WTC11 (cell line): ENCODE measurements around the gene EVI5L.

ENCODE experiments used
- ESRRA ChIP-seq: sonication (generic); formaldehyde crosslinking; IDR thresholded peaks from 2 replicates; pipeline ENCODE4 v1.8.1; 2022; ENCODE audit warnings: mild to moderate bottlenecking, missing genetic modification reagents, borderline replicate concordance
- NR2C2 ChIP-seq: sonication (generic); formaldehyde crosslinking; IDR thresholded peaks from 2 replicates; pipeline ENCODE4 v1.8.0; 2022; ENCODE audit warnings: mild to moderate bottlenecking, missing genetic modification reagents
- NR3C1 ChIP-seq: sonication (generic); formaldehyde crosslinking; conservative IDR thresholded peaks from 2 replicates; pipeline ENCODE4 v1.8.1; 2023; ENCODE audit warnings: low read depth, mild to moderate bottlenecking, missing genetic modification reagents
- SP1 ChIP-seq: sonication (generic); formaldehyde crosslinking; conservative IDR thresholded peaks from 2 replicates; pipeline ENCODE4 v1.8.1; 2022; ENCODE audit warnings: missing genetic modification reagents
- TP53 ChIP-seq: sonication (generic); formaldehyde crosslinking; IDR thresholded peaks from 2 replicates; pipeline ENCODE4 v1.8.1; 2023; ENCODE audit warnings: mild to moderate bottlenecking, missing genetic modification reagents
- TF ChIP-seq, protein P1 (sequence below): fragments of 200-600 bp; IDR thresholded peaks from 2 replicates; pipeline ENCODE4 v1.8.0; 2022; ENCODE audit warnings: antibody characterized with exemption
- TF ChIP-seq, protein P2 (sequence below): sonication (generic); formaldehyde crosslinking; conservative IDR thresholded peaks from 2 replicates; pipeline ENCODE4 v1.8.1; 2022; ENCODE audit warnings: mild to moderate bottlenecking, missing genetic modification reagents
- TF ChIP-seq, protein P3 (sequence below): sonication (generic); formaldehyde crosslinking; IDR thresholded peaks from 2 replicates; pipeline ENCODE4 v1.8.1; 2022; ENCODE audit warnings: low read depth, missing genetic modification reagents, borderline replicate concordance

DNA sequence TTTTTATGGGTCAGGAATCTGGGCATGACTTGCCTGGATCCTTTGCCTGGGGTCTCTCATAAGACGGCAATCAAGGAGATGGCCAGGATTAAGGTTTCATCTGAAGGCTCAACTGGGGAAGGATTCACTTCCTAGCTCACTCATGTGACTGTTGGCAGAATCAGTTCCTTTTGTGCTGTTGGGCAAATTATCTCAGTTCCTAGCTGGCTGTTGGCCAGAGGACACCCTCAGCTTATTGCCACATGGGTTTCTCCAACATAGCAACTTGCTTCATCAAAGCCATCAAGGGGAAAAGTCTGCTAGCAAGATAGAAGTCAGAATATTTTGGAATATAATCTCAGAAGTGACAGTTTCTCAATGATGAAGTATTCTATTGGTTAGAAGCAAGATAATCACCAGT is 12.2 kb upstream of the EVI5L start:
- TF ChIP-seq TP53 (CRISPR knock-in tag), result no peak
- TF ChIP-seq, protein P1, sequence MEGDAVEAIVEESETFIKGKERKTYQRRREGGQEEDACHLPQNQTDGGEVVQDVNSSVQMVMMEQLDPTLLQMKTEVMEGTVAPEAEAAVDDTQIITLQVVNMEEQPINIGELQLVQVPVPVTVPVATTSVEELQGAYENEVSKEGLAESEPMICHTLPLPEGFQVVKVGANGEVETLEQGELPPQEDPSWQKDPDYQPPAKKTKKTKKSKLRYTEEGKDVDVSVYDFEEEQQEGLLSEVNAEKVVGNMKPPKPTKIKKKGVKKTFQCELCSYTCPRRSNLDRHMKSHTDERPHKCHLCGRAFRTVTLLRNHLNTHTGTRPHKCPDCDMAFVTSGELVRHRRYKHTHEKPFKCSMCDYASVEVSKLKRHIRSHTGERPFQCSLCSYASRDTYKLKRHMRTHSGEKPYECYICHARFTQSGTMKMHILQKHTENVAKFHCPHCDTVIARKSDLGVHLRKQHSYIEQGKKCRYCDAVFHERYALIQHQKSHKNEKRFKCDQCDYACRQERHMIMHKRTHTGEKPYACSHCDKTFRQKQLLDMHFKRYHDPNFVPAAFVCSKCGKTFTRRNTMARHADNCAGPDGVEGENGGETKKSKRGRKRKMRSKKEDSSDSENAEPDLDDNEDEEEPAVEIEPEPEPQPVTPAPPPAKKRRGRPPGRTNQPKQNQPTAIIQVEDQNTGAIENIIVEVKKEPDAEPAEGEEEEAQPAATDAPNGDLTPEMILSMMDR, result no peak
- TF ChIP-seq, protein P2, sequence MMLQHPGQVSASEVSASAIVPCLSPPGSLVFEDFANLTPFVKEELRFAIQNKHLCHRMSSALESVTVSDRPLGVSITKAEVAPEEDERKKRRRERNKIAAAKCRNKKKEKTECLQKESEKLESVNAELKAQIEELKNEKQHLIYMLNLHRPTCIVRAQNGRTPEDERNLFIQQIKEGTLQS (CRISPR knock-in tag), result no peak
- TF ChIP-seq, protein P3, sequence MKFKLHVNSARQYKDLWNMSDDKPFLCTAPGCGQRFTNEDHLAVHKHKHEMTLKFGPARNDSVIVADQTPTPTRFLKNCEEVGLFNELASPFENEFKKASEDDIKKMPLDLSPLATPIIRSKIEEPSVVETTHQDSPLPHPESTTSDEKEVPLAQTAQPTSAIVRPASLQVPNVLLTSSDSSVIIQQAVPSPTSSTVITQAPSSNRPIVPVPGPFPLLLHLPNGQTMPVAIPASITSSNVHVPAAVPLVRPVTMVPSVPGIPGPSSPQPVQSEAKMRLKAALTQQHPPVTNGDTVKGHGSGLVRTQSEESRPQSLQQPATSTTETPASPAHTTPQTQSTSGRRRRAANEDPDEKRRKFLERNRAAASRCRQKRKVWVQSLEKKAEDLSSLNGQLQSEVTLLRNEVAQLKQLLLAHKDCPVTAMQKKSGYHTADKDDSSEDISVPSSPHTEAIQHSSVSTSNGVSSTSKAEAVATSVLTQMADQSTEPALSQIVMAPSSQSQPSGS, result no peak
- TF ChIP-seq NR3C1, result no peak
- no peak for TF ChIP-seq SP1
- TF ChIP-seq NR2C2 (CRISPR knock-in tag), result no peak
- TF ChIP-seq ESRRA, result no peak
